Stimulated activated CD8-positive, alpha-beta memory T cell treated with anti-CD3 and anti-CD28 coated beads, Interleukin-2, amount 100 ng/mL, for 1 hour (primary cell): Measurements from ENCODE around the gene TMEM176B.
"Not testable (repeated sequence)": the region's sequence is repeated elsewhere in the genome, so short reads cannot be mapped to it uniquely, and the experiment has no call there.

ENCODE experiments used
- DNase-seq, 2 donors: peaks; one replicate each; pipeline ENCODE4 v3.0.0-alpha.2; 2020; ENCODE audit warnings: low read depth in 2 of 2

Gene TMEM176B

GRCh38 chr7:150790416-150791075 is 9.6 kb downstream of the TMEM176B start:
- DNase-seq: no peak

- no peak for DNase-seq
These were observed 11.5 kb downstream of the TMEM176B start for GRCh38 chr7:150788474-150789269.

GRCh38 chr7:150787321-150788281 is 12.6 kb downstream of the TMEM176B start:
- no peak for DNase-seq

GRCh38 chr7:150784954-150785353 is 15.2 kb downstream of the TMEM176B start:
- no peak for DNase-seq

GRCh38 chr7:150784120-150784736 is 15.9 kb downstream of the TMEM176B start:
- no peak for DNase-seq

GRCh38 chr7:150781961-150782360 is 18.2 kb downstream of the TMEM176B start:
- DNase-seq: no peak

GRCh38 chr7:150781103-150781502 is 19.1 kb downstream of the TMEM176B start:
- no peak for DNase-seq

GRCh38 chr7:150780292-150780691 is 19.9 kb downstream of the TMEM176B start:
- no peak for DNase-seq

GRCh38 chr7:150778738-150779301 is 21.3 kb downstream of the TMEM176B start:
- peak; percentile 50 to 52 for DNase-seq

GRCh38 chr7:150778014-150778737 is 22.0 kb downstream of the TMEM176B start:
- DNase-seq: no peak

GRCh38 chr7:150774131-150774530 is 26.0 kb downstream of the TMEM176B start:
- not testable (repeated sequence) for DNase-seq

- no peak for DNase-seq
These were observed 30.4 kb downstream of the TMEM176B start for GRCh38 chr7:150769768-150770167.

GRCh38 chr7:150766334-150766709 is 33.8 kb downstream of the TMEM176B start:
- no peak for DNase-seq

- no peak for DNase-seq
These were observed 40.7 kb downstream of the TMEM176B start for GRCh38 chr7:150759479-150759878.

GRCh38 chr7:150756858-150757257 is 43.3 kb downstream of the TMEM176B start:
- DNase-seq: no peak

GRCh38 chr7:150756166-150756565 is 44.0 kb downstream of the TMEM176B start:
- DNase-seq: no peak

GRCh38 chr7:150755473-150756099 is 44.6 kb downstream of the TMEM176B start:
- peak in 1 of 2 donors; percentile 49 for DNase-seq

GRCh38 chr7:150754951-150755350 is 45.2 kb downstream of the TMEM176B start:
- DNase-seq: no peak

GRCh38 chr7:150753826-150754603 is 46.1 kb downstream of the TMEM176B start:
- DNase-seq: no peak
